DOHH2 (cell line): ENCODE measurements around the gene NR1H3.

ENCODE experiments used
- H3F3A ChIP-seq: fragments of 200-600 bp; sonication (generic), shearing (Covaris generic); 2 replicates; pipeline ENCODE4 v1.6.0; 2016; ENCODE audit warnings: antibody characterized with exemption, mild to moderate bottlenecking; ENCODE audit not compliant: control insufficient read depth, insufficient read depth
- H3K27ac ChIP-seq: fragments of 200-600 bp; sonication (generic); 2 replicates; pipeline ENCODE4 v1.5.1; 2014; ENCODE audit warnings: low read depth, mild to moderate bottlenecking, low read length, moderate library complexity
- H3K27me3 ChIP-seq: fragments of 200-600 bp; sonication (generic); 2 replicates; pipeline ENCODE4 v1.6.1; 2014; ENCODE audit warnings: mild to moderate bottlenecking, low read length, mixed read lengths; ENCODE audit not compliant: control insufficient read depth
- H3K36me3 ChIP-seq: fragments of 200-600 bp; sonication (generic); 2 replicates; pipeline ENCODE4 v1.6.1; 2014; ENCODE audit warnings: mild to moderate bottlenecking, low read length, moderate library complexity, mixed read lengths; ENCODE audit not compliant: control insufficient read depth
- H3K4me1 ChIP-seq: fragments of 200-600 bp; sonication (generic); 2 replicates; pipeline ENCODE4 v1.6.1; 2014; ENCODE audit warnings: mild to moderate bottlenecking, low read length, mixed read lengths; ENCODE audit not compliant: control insufficient read depth
- H3K4me2 ChIP-seq: fragments of 200-600 bp; sonication (generic); 2 replicates; pipeline ENCODE4 v1.6.0; 2014; ENCODE audit warnings: mild to moderate bottlenecking, low read length, moderate library complexity
- H3K4me3 ChIP-seq: fragments of 200-600 bp; sonication (generic); 2 replicates; pipeline ENCODE4 v1.5.1; 2014; ENCODE audit warnings: mild to moderate bottlenecking, low read length, mixed read lengths
- H3K79me2 ChIP-seq: fragments of 200-600 bp; sonication (generic); 2 replicates; pipeline ENCODE4 v1.6.1; 2014; ENCODE audit warnings: mild to moderate bottlenecking, low read length, mixed read lengths; ENCODE audit not compliant: control insufficient read depth
- H3K9me2 ChIP-seq: fragments of 200-600 bp; sonication (generic); replicated peaks from 2 replicates; pipeline ENCODE4 v1.6.1; 2014; ENCODE audit warnings: mild to moderate bottlenecking, low read length, mixed read lengths; ENCODE audit not compliant: control insufficient read depth
- H3K9me3 ChIP-seq: fragments of 200-600 bp; sonication (generic); 2 replicates; pipeline ENCODE4 v1.6.1; 2014; ENCODE audit warnings: antibody characterized with exemption, low read length, mixed read lengths; ENCODE audit not compliant: control insufficient read depth, insufficient read depth
- H4K20me1 ChIP-seq: fragments of 200-600 bp; sonication (generic); 2 replicates; pipeline ENCODE4 v1.6.0; 2014; ENCODE audit warnings: low read depth, mild to moderate bottlenecking, antibody characterized with exemption, low read length, moderate library complexity; ENCODE audit not compliant: control insufficient read depth, insufficient read depth
- EZH2phosphoT487 ChIP-seq: fragments of 200-600 bp; sonication (generic); IDR thresholded peaks from 2 replicates; pipeline ENCODE4 v1.6.1; 2017; ENCODE audit warnings: borderline replicate concordance, mild to moderate bottlenecking, antibody characterized with exemption, low read length, moderate library complexity, mixed read lengths
- TF ChIP-seq, protein P1 (sequence below): fragments of 200-600 bp; sonication (generic); IDR thresholded peaks from one replicate; pipeline ENCODE4 v1.5.1; 2014; ENCODE audit warnings: antibody characterized with exemption, mild to moderate bottlenecking, low read depth, low read length; ENCODE audit not compliant: poor library complexity, severe bottlenecking

Gene NR1H3

GRCh38 chr11:47284151-47284550 lies 26.4 kb downstream of the NR1H3 start:
- no peaks in the 10 kb centered on the region for H3K9me3 ChIP-seq
- no peaks in the 10 kb centered on the region for H3K27me3 ChIP-seq
- H3F3A ChIP-seq, result no peaks in the 10 kb centered on the region
- H3K4me1 ChIP-seq, result no peaks in the 10 kb centered on the region
- H3K4me3 ChIP-seq, result no peak overlapping the region
- H3K27ac ChIP-seq, result no peak overlapping the region
- no peak overlapping the region for H3K4me2 ChIP-seq
- peaks cover 77% of the 10 kb centered on the region for H3K36me3 ChIP-seq
- no peaks in the 10 kb centered on the region for H4K20me1 ChIP-seq
- no peaks in the 10 kb centered on the region for H3K79me2 ChIP-seq
- TF ChIP-seq EZH2phosphoT487, result no peak
- TF ChIP-seq, protein P1, sequence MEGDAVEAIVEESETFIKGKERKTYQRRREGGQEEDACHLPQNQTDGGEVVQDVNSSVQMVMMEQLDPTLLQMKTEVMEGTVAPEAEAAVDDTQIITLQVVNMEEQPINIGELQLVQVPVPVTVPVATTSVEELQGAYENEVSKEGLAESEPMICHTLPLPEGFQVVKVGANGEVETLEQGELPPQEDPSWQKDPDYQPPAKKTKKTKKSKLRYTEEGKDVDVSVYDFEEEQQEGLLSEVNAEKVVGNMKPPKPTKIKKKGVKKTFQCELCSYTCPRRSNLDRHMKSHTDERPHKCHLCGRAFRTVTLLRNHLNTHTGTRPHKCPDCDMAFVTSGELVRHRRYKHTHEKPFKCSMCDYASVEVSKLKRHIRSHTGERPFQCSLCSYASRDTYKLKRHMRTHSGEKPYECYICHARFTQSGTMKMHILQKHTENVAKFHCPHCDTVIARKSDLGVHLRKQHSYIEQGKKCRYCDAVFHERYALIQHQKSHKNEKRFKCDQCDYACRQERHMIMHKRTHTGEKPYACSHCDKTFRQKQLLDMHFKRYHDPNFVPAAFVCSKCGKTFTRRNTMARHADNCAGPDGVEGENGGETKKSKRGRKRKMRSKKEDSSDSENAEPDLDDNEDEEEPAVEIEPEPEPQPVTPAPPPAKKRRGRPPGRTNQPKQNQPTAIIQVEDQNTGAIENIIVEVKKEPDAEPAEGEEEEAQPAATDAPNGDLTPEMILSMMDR, result no peak
- no peaks in the 10 kb centered on the region for H3K9me2 ChIP-seq

DNA sequence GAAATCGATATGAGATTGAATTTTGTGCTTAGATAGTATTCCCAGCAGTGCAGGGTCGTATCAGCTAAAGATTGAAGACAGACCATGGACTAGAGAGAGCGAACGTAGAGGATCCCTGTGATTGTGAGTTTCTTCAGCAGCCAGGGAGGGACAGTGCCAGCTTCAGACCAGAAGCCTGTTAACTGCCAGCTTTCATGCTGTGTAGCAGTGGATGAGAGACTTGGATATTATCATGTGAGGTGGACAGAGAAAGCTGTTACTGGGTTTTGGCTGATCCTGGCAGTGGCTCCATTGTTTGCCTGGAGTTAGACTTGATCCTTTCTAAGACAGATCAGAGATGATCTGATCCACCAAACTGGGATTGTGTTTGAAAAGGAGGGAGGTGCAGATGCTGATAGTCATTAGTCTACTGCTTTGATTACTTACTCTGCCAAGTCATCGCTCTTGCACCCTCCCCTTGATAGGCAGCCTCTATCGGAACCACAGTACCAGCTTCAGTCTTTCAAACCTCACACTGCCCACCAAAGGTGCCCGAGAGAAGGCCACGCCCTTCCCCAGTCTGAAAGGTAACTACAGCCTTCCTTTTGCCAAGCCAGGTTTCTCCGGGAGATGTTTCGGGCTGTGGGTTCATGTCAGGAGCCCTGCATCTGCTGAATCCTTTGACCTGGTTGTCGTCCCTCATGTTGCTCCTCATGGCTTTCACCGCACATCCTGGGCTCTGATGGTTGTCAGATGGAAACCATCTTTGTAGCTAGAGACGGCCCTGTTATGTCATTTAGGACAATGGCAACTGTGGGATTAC lies 28.4 kb downstream of the NR1H3 start:
- H3K36me3 ChIP-seq, result peaks cover 81% of the 10 kb centered on the region
- TF ChIP-seq EZH2phosphoT487, result no peak
- TF ChIP-seq, protein P1, result no peak

DNA sequence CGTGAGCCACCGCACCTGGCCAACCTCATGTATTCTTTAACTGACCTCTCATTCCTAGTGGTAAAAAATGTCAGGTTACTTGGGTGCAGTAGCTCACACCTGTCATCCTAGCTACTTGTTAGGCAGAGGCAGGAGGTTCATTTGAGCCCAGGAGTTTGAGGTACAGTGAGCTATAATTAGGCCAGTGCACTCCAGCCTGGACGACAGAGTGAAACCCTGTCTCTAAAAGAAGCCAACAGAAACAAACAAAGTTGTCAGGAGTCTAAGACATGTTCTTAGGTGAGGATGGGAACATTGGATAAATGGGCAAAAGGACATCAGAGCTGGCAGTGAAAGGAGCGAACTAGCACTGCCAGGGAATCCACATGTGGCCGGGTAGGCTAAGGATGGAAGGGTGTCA lies 30.3 kb downstream of the NR1H3 start:
- H3K4me2 ChIP-seq, result no peak overlapping the region
- H3K4me3 ChIP-seq, result no peak overlapping the region
- no peak overlapping the region for H3K27ac ChIP-seq
- H3K9me2 ChIP-seq, result no peaks in the 10 kb centered on the region
- H3F3A ChIP-seq, result no peaks in the 10 kb centered on the region
- no peaks in the 10 kb centered on the region for H4K20me1 ChIP-seq
- no peaks in the 10 kb centered on the region for H3K9me3 ChIP-seq
- H3K4me1 ChIP-seq, result no peaks in the 10 kb centered on the region
- H3K36me3 ChIP-seq, result peaks cover 87% of the 10 kb centered on the region
- H3K79me2 ChIP-seq, result no peaks in the 10 kb centered on the region
- no peak for TF ChIP-seq EZH2phosphoT487
- TF ChIP-seq, protein P1, result no peak
- no peaks in the 10 kb centered on the region for H3K27me3 ChIP-seq

More for the DNA sequence above, 28.4 kb downstream of the NR1H3 start:
- H3K9me2 ChIP-seq, result no peaks in the 10 kb centered on the region
- H3K9me3 ChIP-seq, result no peaks in the 10 kb centered on the region
- H3K4me3 ChIP-seq, result no peak overlapping the region
- no peaks in the 10 kb centered on the region for H3K4me1 ChIP-seq
- no peak overlapping the region for H3K27ac ChIP-seq
- H3K79me2 ChIP-seq, result no peaks in the 10 kb centered on the region
- no peaks in the 10 kb centered on the region for H3F3A ChIP-seq
- no peaks in the 10 kb centered on the region for H4K20me1 ChIP-seq
- H3K4me2 ChIP-seq, result no peak overlapping the region
- no peaks in the 10 kb centered on the region for H3K27me3 ChIP-seq
